ENCODE measurements around the gene SH3TC1.

Gene SH3TC1

GRCh38 chr4:8284391-8284790 is 85.3 kb downstream of the SH3TC1 start:
- in situ Hi-C loops (cut with HindIII; ENCODE audit: low sequenced_read_pairs) = no loop called here

DNA sequence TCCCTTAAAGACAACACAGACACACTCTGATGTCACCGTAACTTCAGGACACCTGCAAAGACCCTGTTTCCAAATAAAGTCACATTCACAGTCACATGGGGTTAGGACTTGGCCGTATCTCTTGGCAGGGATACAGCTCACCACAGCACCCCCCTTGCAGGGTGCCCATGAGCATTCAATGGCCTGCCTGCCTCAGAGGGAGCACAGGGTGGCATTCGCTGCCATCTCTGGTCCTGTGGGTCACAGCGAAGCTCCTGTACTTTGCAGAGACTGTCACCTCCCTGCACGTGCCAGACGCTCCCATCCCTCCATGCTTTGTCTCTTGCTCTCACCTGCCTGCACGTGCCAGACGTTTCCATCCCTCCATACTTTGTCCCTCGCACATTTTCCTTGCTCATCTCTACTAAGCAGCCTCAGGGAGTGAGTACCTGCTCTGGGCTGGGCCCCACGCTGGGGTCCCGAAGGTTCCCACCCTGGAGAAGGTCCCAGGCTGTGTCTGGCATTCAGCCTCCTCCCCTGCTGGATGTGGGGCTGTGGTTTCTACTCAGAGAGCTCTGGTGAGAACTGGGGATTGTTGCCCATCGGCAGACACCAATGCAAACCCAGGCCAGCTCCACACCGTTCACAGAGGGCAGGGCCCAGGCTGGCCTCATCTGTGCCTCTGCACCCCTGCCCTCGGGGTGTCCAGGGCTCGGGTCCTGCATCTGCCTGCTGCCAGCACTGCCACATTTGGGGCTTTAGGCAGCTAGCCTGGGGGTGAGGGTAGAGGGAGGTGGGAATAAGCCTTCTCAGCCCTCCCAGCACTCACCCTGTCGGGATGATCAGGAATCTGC is 86.3 kb downstream of the SH3TC1 start:
- in situ Hi-C loops (cut with HindIII; ENCODE audit: low sequenced_read_pairs) = no loop called here

DNA sequence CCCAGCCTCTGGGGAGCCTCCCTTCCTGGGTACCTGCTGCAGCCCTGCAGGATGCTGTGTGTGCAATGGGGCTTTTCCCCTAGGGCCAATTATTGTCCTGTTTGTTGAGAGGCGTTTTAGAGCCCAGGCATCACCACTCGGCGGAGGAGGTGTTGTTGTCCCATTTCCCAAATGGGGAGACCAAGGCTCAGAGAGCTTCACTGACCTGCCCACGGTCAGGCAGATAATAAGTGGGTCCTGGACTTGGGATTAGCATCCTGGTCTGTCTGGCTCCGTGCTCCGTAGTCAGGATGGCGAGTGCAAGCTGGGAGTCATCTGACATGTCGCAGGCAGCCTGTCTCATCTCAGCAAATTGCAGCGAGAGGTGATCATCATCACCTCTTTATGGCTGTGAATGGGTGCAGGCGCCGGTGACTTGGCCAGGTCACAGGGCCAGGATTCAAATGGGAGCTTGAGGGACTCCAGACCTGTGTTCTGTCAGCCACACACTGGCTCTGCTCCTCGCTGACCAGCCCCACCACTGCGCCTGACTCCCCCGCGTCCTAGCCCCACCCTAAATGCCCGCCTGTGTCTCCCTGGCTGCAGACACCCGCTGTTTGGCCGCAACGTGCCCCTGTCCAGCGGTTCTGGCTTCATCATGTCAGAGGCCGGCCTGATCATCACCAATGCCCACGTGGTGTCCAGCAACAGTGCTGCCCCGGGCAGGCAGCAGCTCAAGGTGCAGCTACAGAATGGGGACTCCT is 87.1 kb downstream of the SH3TC1 start:
- in situ Hi-C loops (cut with HindIII; ENCODE audit: low sequenced_read_pairs) = no loop called here

DNA sequence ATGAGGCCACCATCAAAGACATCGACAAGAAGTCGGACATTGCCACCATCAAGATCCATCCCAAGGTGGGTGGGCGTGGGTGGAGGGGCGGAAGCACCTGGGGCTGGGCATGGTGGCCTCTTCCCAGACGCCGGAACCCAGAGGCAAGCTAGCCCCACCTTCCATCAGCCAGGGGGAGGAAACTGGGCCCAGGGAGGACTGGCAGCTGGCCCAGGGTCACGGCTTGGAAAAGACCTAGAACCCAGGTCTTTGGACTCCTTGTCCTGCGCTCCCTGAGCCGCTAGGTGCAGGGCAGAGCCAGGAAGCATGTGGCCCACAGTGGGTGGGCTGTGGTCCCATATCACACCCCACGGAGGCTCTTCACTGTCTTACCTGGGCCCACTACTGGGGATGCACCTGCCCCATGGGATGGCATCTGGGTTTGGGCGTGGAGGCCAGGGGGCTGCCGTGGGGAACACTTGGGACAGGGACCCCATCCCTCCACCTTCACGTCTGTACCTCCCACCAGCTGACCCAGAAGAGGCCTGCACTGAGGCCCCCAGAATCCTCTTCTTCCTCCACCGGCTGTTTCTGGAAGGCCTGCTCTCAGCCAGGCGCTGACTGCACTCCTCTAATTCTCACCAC is 87.7 kb downstream of the SH3TC1 start:
- in situ Hi-C loops (cut with HindIII; ENCODE audit: low sequenced_read_pairs) = no loop called here

DNA sequence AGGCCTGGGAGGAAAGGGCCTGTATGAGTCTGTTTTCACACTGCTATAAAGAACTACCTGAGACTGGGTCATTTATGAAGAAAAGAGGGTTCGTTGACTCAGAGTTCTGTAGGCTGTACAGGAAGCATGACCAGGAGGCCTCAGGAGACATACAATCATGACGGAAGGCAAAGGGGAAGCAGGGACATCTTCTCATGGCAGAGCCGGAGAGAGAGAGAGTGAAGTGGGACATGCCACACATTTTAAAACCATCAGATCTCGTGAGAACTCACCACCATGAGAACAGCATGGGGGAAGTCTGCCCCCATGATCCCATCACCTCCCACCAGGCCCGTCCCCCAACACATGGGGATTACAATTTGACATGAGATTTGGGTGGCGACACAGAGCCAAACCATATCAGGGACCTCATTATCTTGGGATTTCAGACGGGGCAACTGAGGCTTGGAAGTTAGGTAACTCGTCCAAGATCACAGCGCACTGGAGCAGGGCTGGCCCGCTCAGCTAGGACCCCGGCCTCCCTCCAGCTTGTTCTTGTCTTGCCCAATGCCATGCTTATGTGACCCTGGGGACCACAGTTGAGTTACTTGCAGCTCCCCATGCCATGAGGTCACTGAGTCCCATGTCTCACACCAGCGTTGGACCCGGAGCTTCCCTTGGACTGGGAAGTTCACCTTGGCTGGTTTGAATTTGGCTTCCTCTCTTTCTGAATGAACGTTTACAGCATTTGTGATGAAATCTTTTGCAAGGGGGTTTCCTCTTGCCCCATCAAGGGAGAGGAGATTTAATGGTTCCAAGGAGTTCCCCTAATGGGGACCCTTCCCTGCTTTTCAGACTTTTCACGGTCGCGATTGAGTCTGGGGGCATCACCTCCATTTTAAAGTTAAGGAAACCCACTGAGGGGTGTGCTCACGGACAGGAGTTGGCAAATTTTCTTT is 88.5 kb downstream of the SH3TC1 start:
- in situ Hi-C loops (cut with HindIII; ENCODE audit: low sequenced_read_pairs) = no loop called here

DNA sequence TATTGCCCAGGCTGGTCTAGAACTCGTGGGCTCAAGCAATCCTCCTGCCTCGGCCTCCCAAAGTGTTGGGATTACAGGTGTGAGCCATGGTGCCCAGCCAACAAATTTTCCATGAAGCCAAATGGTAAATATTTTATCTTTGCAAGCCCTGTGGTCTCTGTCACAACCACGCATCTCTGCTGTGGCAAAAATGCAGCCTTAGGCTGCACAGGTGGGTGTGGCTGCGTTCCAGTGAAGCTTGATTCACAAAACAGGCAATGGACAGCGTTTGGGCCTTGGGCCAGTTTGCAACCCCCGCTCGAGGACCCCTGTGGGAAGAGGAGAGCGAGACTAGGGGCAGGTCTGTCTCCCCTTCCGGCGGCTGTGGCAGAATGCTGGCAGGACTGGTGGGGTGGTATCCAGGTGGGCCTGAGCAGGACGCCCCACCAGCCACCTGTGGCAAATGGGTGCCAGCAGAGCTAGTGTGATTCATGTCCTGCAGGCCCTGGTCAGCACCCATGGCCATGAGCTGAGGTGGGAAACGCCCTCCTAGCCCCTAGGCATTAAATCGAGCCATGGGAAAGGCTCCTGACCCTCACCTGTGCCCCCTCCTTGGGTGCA is 90.2 kb downstream of the SH3TC1 start:
- in situ Hi-C loops (cut with HindIII; ENCODE audit: low sequenced_read_pairs) = no loop called here

- in situ Hi-C loops (cut with HindIII; ENCODE audit: low sequenced_read_pairs) = no loop called here
These were observed 91.0 kb downstream of the SH3TC1 start for GRCh38 chr4:8289956-8290700.

DNA sequence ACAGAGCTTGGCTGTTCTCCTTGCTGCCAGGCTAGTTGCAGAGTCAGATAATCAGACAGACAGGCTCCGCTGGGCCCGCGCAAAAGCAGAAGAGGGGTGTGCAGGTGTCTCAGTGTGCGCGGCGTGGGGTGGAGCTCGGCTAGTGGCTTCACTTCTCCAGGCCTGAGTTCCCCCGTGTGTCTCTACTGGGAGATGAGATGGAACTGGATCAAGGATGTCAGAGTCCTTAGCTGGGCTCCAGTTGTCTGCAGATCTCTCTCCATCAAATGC is 91.5 kb downstream of the SH3TC1 start:
- in situ Hi-C loops (cut with HindIII; ENCODE audit: low sequenced_read_pairs) = no loop called here

All from endothelial cell of hepatic sinusoid (primary cell).